ENCODE data around the gene PRH2.
A peak's percentile ranks its signal among the peaks of the same experiment; 100 is the strongest.

The PRH2 gene

DNA sequence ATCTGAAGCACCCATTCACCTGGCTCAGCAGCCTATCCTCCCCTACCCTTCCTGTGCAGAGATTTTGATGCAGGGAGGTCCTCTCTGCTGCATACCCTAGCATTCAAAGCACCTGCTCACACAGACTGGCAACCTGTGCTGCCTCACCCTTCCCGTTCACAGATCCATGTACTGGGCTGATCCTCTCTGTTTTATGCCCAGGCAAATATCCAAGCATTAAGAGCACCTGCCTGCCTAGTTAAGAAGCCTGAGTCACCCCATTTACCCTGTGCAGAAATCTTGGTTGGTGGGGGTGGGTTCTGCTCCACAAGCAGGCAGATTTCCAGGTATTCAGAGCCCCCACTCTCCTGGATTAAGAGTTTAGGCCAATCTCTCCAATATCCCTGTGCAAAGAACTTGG lies 28.1 kb upstream of the PRH2 start:
- TF ChIP-seq, protein P1, sequence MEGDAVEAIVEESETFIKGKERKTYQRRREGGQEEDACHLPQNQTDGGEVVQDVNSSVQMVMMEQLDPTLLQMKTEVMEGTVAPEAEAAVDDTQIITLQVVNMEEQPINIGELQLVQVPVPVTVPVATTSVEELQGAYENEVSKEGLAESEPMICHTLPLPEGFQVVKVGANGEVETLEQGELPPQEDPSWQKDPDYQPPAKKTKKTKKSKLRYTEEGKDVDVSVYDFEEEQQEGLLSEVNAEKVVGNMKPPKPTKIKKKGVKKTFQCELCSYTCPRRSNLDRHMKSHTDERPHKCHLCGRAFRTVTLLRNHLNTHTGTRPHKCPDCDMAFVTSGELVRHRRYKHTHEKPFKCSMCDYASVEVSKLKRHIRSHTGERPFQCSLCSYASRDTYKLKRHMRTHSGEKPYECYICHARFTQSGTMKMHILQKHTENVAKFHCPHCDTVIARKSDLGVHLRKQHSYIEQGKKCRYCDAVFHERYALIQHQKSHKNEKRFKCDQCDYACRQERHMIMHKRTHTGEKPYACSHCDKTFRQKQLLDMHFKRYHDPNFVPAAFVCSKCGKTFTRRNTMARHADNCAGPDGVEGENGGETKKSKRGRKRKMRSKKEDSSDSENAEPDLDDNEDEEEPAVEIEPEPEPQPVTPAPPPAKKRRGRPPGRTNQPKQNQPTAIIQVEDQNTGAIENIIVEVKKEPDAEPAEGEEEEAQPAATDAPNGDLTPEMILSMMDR (IDR thresholded peaks at IDR 0.05) = no peak
- peaks cover 77% of the 10 kb centered on the region for H3K36me3 Mint-ChIP-seq (ENCODE audit: low read depth)
- no peak overlapping the region for H3K4me3 Mint-ChIP-seq
- H3K4me1 Mint-ChIP-seq = no peaks in the 10 kb centered on the region
- no peaks in the 10 kb centered on the region for H3K27me3 Mint-ChIP-seq (ENCODE audit: low read depth, poor library complexity)
- no peak overlapping the region for H3K27ac Mint-ChIP-seq
- peaks cover 55% of the 10 kb centered on the region for H3K9me3 Mint-ChIP-seq
- DNase-seq = no peak

DNA sequence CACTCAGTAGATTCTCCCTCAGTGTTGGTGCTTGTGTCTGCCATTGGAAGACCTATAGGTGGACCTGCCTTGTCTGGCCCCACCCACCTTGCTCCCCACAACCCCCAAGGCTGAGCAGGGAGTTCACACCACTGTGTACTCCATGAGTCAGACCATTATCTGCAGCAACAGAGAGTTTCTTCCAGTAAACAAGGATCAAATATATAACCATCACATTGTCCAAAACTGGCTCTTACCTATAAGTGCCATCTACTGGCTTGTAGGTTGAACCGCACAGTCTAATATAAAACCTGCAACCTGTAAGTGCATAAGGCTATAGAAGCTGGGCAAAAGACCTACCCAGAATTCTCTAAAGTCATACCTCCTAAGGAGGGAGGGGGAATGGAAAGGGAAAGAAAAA lies 27.6 kb upstream of the PRH2 start:
- Mint-ChIP-seq H3K36me3 (ENCODE audit: low read depth) (peaks cover 82% of the 10 kb centered on the region), H3K27ac (no peak overlapping the region)

DNA sequence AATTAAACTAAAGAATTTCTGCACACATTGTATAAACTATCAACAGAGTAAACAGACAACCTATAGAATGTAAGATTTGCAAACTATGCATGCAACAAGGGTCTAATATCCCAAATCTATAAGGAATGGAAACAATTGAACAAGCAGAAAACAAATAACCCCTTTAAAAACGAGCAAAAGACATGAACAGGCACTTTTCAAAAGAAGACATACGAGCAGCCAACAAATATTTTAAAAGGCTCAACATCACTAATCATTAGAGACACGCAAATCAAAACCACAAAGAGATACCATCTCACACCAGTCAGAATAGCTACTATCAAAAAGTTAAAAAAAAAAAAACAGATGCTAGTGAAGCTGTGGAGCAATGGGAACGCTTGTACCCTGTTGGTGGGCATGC lies 24.4 kb upstream of the PRH2 start:
- H3K4me3 Mint-ChIP-seq = no peak overlapping the region
- H3K27ac Mint-ChIP-seq = no peak overlapping the region
- H3K27me3 Mint-ChIP-seq (ENCODE audit: low read depth, poor library complexity) = no peaks in the 10 kb centered on the region
- TF ChIP-seq, protein P1 (IDR thresholded peaks at IDR 0.05) = no peak
- peaks cover 59% of the 10 kb centered on the region for H3K9me3 Mint-ChIP-seq
- peaks cover 76% of the 10 kb centered on the region for H3K36me3 Mint-ChIP-seq (ENCODE audit: low read depth)
- H3K4me1 Mint-ChIP-seq = no peaks in the 10 kb centered on the region
- DNase-seq = no peak

More for the DNA sequence above, 27.6 kb upstream of the PRH2 start:
- H3K9me3 Mint-ChIP-seq = peaks cover 59% of the 10 kb centered on the region
- no peaks in the 10 kb centered on the region for H3K4me1 Mint-ChIP-seq
- TF ChIP-seq, protein P1 (IDR thresholded peaks at IDR 0.05) = no peak
- DNase-seq = no peak
- H3K4me3 Mint-ChIP-seq = no peak overlapping the region
- H3K27me3 Mint-ChIP-seq (ENCODE audit: low read depth, poor library complexity) = no peaks in the 10 kb centered on the region

DNA sequence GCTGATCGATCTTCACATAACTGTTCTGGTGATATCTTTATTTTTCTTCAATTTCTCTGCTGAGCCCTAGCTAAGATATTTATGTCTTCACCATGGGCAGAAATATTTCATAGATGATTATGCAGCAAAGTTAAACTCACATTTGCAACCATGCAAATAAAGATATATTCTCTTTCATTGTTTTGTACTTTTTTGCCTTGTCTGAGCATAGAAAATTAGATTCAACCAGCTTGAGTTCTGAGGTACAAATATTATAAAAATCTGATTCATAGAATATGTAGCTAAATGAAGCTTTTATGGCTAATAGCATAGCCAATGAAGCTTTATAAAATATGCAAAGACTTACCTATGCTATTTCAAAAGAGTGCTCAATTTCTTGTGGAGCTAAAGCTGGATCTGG lies 19.6 kb upstream of the PRH2 start, which contains the start of gene TAS2R13:
TAS2R13 (minus strand) TSS at position 101 of the 400 bp plus-strand sequence. CDS start 264 bp downstream, outside the sequence.
- Mint-ChIP-seq H3K36me3 (ENCODE audit: low read depth) (peaks cover 46% of the 10 kb centered on the region), H3K4me1 (no peaks in the 10 kb centered on the region), H3K9me3 (peaks cover 23% of the 10 kb centered on the region), H3K27ac (peak within 1 kb of the TSS; percentile 11), H3K4me3 (no peak within 1 kb of the TSS), H3K27me3 (ENCODE audit: low read depth, poor library complexity) (no peaks in the 10 kb centered on the region)
- DNase-seq = no peak
- TF ChIP-seq, protein P1 (IDR thresholded peaks at IDR 0.05) = no peak

- Mint-ChIP-seq H3K4me1 (no peaks in the 10 kb centered on the region), H3K27me3 (ENCODE audit: low read depth, poor library complexity) (no peaks in the 10 kb centered on the region)
These were observed 18.7 kb upstream of the PRH2 start for GRCh38 chr12:10910380-10910779.

GRCh38 chr12:10919809-10920208 lies 9.2 kb upstream of the PRH2 start:
- Mint-ChIP-seq H3K4me3 (no peak overlapping the region), H3K4me1 (no peaks in the 10 kb centered on the region), H3K27me3 (ENCODE audit: low read depth, poor library complexity) (peaks cover 3% of the 10 kb centered on the region), H3K9me3 (peaks cover 7% of the 10 kb centered on the region), H3K36me3 (ENCODE audit: low read depth) (peaks cover 21% of the 10 kb centered on the region), H3K27ac (no peak overlapping the region)
- no peak for DNase-seq
- TF ChIP-seq, protein P1 (IDR thresholded peaks at IDR 0.05) = no peak

More at GRCh38 chr12:10910380-10910779, 18.7 kb upstream of the PRH2 start:
- DNase-seq = no peak
- Mint-ChIP-seq H3K36me3 (ENCODE audit: low read depth) (peaks cover 36% of the 10 kb centered on the region), H3K9me3 (peaks cover 14% of the 10 kb centered on the region), H3K27ac (no peak overlapping the region), H3K4me3 (no peak overlapping the region)
- TF ChIP-seq, protein P1 (IDR thresholded peaks at IDR 0.05) = no peak
